ENCODE results near the gene DYRK1A.

DYRK1A gene

DNA sequence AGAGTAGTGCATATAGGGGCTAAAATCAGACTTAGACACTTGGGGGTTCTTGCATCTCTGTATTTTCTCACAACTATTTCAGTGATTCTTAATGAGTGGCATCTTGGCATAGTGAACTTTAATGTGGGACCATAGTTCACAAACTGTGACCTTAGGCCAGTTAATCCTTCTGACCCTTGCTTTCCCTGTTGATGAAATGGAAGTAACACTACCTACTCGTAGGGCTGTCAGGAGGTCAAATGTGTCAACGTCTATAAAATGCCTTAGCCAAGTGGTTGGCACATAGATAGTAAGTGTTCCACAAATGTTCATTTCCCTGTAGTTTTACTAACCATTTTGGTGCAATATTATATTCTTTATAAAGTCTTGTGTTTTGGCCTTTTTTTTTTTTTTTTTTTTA is 49.4 kb downstream of the DYRK1A start:
- in situ Hi-C loops (cut with MboI; ENCODE audit: low sequenced_read_pairs) = no loop called here

DNA sequence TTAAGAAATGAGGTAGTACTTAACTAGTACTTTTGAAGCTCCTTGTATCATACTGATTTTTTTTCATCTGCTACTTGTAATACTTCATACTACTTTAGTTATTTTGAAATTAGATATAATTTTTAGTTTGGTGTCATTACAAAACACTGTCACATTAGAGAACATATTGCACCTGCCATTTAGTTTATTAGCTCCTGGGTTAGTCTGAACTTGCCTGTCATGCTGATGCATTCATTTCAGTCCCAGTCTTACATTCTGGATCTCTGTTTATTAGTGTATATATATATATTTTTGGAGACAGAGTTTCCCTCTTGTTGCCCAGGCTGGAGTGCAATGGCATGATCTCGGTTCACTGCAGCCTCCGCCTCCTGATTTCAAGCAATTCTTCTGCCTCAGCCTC is 50.3 kb downstream of the DYRK1A start:
- in situ Hi-C loops (cut with MboI; ENCODE audit: low sequenced_read_pairs) = no loop called here

DNA sequence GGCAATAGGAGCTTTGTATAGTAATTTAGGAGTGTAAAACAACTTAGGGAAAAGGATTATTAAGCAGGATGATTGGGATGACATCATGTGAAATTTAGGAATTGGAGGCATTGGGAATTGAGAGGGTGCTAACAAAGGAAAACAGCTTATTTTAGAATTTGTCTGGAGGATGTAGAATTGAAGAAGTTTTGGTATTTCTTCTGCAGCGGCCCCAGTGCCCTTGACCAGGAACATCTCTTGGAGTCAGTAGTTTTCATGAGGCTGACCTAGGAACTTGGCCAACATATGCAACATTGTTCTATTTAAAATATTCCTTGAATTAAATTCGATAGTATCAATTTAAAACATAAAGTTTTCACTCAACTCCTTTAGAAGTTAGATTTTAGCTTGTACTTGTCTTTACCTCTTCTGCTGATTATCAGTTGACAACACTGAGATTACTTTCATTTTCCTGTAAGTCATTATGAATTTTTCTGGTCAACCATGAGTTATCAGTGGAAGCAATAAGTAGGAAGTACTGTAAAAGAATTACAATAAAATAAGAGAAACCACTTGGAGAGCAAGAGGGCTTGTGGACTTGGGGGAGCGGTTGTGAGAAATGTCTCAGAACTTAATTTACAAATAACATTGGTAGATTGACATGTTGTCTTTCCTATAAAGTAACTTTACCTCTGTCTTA is 52.8 kb downstream of the DYRK1A start:
- in situ Hi-C loops (cut with MboI; ENCODE audit: low sequenced_read_pairs) = no loop called here

DNA sequence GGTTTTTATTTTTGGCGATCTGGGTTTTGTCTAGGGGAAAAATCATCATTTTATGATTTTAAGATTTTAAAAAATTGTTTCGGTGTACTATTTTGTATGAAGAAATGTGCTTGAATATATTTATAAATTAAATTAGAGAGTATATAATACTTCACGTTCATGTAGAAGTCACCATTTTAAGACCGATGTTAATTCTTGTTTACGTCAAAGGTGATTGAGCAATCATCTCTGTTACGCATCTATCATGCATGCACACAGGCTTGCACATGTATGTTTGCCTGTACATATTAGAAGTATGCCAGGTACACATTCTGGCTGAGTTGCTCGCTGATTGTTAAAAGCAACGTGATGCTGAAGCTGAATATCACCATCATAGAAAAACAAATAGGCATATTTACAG is 54.7 kb downstream of the DYRK1A start:
- in situ Hi-C loops (cut with MboI; ENCODE audit: low sequenced_read_pairs) = no loop called here

DNA sequence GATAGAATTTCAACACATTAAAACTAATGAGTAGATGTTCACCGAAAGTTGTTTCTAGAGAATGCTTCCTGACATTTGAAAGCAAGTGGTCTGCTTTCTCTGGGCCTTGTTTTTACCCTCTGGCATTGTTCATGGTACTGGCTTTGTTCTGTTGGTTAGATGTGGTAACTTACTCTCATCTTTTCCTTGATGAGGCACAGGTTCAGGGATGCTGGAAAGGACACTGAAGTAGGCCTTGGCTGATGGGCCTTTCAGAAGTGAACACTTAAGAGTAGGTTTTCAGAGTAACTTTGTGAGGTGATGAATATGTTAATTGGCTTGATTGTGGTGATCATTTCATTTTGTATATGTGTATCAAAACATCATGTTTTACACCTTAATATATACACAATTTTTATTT is 55.8 kb downstream of the DYRK1A start:
- in situ Hi-C loops (cut with MboI; ENCODE audit: low sequenced_read_pairs) = no loop called here

DNA sequence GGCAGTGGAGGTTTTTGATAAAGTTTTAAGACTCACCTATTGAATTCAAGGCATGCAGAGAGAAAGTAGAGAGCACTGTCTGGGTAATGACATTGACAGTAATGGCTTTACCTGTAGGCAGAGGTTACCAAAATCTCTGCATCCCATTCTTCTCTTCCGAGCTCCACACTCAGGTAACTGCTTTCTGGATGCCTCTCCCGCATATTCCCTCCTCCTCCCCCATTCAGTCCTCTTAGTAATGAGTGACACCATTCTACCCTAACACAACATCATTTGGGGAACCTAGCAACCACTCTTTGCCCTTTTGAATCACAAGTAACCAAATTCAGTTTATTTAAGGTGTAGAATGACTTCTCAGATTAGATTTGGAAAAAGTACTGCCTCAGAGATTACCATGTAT is 56.5 kb downstream of the DYRK1A start:
- in situ Hi-C loops (cut with MboI; ENCODE audit: low sequenced_read_pairs) = no loop called here

DNA sequence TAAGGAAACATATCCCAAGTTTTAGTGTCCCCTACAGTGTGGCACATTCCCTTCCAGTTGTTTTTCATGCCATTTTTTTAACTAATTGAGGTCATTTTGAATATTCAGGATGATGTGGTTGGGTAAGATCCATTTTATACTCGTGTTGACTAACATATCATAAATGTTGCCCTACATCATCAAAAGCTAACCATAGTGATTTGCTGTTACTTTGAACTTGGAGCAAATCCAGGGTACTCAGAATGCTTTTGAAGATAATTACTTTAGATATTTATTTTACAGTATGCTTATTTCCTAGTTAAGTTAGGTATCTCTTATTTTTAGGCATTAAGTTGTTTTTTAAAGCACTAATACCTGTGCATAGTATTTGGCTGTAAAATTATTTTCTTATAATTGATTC is 57.8 kb downstream of the DYRK1A start:
- in situ Hi-C loops (cut with MboI; ENCODE audit: low sequenced_read_pairs) = no loop called here

DNA sequence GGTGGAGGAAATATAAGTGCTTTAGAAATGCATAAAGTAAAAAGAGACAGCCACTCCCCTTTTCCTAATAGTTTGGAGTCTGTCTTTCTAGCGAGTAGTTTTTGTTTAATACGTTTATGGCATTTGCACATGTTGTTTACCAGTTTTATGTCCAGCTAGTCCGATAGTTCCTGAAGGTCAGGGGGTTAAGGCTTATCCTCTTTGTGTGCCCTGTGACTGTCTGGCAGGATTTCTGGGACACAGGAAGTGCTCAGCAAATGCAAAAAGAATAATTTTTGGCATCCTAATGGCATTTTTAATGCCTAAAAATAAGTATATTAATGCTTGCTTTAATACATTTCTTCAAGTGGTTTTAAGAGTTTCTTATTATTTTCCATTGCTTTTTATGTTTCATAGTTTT is 58.4 kb downstream of the DYRK1A start:
- in situ Hi-C loops (cut with MboI; ENCODE audit: low sequenced_read_pairs) = no loop called here

DNA sequence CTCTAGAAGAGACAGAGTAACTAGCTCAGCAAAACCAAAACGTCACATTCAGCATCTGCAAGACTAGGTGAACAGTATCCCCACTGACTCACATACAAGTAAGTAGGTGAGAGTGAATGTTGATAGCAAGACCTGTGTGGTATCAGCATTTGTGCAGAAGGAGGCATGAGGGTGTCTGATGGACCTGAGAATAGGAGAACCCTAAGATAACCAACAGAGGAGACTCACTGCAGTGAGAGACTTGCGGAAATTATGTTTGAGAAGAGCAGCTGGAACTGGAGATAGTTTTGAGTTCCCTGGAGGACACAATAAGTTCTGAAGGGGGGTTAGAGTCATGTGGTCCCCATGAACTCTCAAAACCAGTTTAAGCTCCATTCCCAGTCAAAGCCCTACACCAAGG is 59.1 kb downstream of the DYRK1A start:
- in situ Hi-C loops (cut with MboI; ENCODE audit: low sequenced_read_pairs) = no loop called here

DNA sequence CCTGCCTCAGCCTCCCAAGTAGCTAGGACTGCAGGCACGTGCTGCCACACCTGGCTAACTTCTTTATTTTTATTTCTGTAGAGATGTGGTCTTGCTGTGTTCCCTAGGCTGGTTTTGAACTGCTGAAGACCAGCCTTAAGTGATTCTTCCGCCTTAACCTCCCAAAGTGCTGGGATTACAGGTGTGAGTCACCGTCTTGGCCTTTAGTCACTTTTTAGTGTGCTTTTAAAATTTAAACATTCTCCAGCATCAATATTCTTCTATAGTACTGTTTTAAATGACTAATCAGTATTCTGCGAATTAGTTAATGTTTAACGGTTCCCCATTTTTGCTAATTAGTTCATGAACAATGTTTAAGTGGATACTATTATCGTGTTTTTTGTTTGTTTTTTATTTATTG is 60.6 kb downstream of the DYRK1A start:
- in situ Hi-C loops (cut with MboI; ENCODE audit: low sequenced_read_pairs) = no loop called here

DNA sequence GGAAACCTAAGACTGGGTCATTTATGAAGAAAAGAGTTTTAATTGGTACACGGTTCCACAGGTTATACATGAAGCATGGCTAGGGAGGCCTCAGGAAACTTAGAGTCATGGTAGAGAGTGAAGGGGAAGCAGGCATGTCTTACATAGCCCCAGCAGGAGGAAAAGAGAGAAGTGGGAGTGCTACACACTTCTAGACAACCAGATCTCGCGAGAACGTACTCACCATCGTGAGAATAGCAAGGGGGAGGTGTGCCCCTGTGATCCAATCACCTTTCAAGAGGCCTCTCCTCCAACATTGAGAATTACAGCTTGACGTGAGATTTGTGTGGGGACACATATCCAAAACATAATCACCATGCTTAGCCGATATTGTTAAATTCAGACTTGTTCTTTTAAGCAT is 62.8 kb downstream of the DYRK1A start:
- in situ Hi-C loops (cut with MboI; ENCODE audit: low sequenced_read_pairs) = no loop called here

DNA sequence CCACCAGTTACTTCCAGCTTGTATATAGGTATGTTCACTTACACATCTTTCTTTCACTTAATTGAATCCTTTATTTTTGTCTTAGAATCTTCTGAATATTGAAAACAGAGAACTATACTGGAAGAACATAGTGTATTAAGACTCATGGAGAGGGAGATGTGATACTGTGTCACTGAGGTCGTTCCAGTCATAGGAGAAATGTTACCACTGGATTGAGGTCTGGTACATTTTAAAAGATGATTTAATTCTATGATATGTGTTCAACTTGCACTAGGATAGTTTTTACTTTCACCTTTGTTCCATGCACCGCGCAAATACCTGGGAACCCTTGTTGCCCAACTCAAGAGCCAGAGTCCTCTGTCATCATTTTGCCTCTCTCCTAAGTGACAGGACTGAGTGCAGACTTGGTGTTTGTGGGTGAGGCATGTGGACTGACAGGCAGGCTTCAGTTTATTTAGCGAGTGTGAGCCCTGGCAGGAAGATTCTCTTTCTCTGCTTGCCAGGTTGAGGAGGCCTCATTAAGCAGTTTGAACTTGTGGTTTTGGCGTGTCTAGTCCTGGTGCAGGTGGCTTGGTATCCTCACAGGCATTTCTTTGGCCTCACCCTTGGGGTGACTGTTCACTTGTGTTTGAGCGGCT is 63.7 kb downstream of the DYRK1A start:
- in situ Hi-C loops (cut with MboI; ENCODE audit: low sequenced_read_pairs) = no loop called here

DNA sequence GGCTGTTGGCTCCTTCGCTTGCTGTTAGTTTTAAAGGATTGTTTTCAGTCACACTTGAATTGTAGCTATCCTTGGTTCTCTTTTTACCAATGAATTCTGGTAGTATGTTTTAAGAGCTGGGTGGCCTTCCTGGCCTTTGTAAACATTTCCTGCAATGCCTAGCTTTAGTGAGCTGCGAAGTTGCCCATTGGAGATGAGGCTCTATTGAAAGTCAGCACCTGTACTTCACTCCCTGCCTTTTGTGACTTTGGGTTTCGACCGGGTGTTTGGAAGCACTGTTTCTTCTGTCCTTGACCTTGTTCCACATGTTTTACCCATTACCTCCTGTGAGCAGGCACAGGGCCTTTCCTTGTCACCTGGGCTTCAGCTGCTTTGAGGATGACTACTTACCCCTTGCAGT is 64.7 kb downstream of the DYRK1A start:
- in situ Hi-C loops (cut with MboI; ENCODE audit: low sequenced_read_pairs) = no loop called here

DNA sequence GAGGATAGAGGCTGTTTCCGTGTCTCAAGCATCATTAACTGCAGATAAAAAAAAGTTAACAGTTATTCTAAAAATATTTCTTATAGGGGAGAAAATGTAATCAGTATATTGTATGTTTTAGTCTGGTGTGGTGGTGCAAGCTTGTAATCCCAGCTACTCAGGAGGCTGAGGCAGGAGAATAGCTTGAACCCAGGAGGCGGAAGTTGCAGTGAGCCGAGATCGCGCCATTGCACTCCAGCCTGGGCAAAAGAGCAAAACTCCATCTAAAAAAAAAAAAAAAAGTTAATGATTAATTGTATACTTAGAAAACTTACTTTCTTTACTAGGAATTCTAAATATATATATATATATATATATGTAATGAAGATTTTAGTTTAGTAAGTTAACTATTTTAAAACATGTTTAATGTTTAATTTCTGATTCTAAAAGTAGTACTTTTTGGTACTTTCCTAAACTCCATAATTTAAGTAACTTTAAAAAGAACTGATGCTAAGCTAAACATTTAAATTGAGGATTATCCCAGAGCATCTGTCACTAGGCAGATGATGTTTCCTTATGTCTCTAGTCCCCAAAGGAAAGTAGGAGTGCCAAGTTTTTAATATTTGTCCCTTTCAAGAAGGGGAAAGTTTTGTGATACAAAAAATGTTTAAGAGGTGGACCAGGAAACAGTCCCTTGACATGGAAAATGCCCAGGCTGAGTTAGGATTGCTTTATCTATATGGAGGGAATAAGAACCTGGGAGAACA is 66.3 kb downstream of the DYRK1A start:
- in situ Hi-C loops (cut with MboI; ENCODE audit: low sequenced_read_pairs) = no loop called here

DNA sequence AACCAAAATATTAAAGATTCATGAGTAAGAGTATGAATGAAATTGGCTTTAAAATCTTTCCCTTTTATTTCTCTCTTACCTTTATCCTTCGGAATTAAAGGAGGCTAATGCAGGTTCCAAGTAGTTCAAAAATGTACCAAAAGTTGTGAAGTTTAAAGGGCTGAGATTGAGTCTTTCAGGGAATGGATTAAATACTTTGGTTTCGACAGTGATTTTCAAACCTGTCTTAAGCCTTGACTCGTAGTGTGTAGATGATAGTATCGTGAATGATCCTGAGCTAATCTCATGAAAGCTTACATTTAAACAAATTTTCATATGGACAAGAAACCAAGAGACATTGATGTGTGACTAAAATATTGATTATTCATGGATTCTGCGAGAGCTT is 66.9 kb downstream of the DYRK1A start:
- in situ Hi-C loops (cut with MboI; ENCODE audit: low sequenced_read_pairs) = no loop called here

DNA sequence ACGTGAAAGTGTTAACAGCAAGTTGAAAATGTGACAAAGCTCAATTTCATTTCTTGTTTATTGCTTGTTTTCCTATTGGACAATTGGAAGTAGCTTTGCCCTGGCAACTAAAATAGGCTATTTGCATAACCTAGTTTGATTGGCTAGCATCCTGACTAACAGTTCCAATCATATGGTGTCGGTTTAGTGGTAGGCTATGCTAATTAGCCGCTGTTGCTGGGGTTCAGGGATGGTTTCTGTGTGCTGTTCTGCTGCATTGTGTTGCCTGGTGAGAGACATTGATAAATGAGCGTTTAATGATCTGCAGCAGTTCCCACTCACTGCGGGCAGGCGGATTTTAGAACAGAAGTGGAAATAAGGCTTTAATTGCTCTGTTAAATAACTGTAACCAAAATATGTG is 68.5 kb downstream of the DYRK1A start:
- in situ Hi-C loops (cut with MboI; ENCODE audit: low sequenced_read_pairs) = no loop called here

DNA sequence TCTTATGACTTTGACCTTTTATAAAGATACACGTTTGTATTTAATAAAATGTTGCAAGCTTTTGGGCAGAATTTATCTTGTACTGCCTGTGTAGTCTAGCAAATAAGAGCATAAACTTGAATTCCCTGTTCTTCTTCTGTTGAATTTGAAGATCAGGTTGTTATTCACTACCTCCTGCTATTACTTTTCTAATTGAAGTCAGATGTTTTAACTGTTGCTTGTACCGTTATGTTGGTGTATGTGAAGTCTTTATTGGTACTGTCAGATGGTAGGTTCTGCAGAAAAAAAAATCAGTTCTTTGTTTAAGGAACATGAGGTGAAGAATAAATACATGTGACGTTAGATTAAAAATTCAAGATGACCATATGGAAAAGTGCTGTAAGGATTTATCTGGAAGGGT is 69.1 kb downstream of the DYRK1A start:
- in situ Hi-C loops (cut with MboI; ENCODE audit: low sequenced_read_pairs) = no loop called here

DNA sequence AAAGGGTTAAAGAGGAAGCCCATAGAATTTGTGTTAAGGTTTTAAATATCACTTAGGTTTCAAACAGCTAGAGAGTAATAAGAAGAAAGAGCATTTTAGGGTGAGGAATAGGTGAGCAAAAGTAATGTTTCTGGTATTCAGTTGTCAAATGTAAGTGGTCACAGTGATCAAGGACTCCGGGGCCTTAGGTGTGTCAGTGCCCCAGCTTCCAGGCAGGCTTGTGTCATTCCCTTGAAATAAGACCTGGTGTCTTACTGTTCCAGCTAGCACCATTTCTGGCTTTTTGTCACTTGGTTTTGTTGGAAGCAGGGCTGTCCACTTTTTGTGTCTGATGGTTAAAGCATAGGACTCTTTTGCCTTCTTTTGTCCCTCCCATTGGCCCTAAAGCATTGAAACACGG is 69.6 kb downstream of the DYRK1A start:
- in situ Hi-C loops (cut with MboI; ENCODE audit: low sequenced_read_pairs) = no loop called here

DNA sequence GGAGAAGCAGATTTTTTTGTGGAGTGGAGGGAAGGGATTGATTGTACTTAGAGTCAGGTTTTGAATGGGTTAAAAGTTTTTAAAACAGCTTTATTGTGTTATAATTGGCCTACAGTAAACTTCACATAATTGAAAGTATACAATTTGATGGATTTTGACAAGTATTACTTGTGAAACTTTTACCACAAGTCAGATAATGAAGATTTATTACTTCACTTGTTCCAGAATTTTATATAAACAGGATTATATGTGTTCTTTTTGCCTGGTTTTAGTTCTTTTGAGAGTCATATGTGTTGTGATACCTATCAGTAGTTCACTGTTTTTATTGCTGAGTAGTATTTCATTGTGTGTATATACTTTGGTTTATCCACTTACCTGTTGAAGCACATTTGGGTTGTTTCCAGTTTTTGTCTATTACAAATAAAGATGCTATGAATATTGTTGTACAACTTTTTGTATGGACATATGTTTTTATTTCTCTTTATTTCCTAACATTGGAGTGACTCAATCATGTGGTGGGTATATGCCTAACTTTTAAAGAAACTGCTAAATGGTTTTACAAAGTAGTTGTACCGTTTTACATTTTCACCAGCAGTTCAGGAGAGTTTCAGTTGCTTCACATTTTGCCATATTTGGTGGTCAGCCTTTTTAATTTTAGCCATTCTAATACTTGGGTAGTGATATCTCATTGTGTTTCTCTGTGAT is 71.0 kb downstream of the DYRK1A start:
- in situ Hi-C loops (cut with MboI; ENCODE audit: low sequenced_read_pairs) = no loop called here

DNA sequence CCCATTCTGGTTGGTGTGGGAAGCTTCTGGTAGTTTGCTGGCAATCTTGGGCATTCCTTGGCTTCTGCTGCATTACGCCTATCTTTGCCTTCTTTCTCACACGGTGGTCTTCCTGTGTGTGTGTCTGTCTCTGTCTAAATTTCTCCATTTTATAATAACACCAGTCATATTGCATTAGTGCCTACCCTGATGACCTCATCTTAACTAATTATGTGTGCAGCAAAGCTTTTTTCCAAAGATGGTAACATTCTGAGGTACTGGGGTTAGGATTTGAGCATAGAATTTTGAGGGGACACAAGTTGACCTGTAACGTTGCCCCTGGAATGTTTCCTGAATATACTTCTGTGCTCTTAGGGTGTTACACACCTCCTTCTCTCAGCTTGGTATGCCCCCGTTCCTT is 77.1 kb downstream of the DYRK1A start:
- in situ Hi-C loops (cut with MboI; ENCODE audit: low sequenced_read_pairs) = no loop called here

DNA sequence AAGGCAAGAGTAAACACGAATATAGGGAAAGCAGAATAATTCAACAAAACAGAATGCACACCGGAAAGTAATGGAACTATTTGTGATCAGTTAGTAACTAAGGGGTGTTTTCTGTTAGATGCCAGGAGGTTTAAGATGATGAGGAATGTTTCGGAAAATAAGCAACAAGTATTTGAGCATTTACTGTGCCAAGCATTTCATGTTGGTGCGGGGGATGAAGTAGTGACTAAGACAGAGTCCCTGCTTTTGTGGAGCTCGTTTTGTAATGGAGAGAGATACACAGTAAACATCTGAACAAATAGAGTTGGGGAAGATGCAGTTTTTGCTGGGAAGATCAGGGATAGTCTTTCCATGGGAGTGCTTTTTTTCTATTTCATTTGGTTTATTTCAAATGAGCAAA is 78.7 kb downstream of the DYRK1A start:
- in situ Hi-C loops (cut with MboI; ENCODE audit: low sequenced_read_pairs) = no loop called here

DNA sequence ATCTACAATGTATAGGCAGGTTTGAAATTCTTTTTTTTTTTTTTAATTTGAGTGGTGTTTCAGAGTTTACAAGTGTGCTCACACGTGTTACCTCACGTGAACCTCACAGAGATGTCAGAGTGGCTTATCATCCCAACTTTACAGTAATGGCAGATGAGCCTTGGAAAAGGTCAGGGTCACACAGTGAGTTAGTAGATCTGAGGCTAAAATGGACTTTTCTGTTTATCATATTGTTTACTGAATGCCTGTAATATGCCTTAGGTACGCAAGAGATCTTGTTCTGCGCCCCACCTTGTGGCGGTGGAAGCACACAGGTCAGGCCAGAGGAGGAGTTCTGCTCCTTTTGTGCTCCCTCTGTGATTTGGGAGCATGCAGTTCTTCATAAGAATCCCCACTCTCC is 80.0 kb downstream of the DYRK1A start:
- in situ Hi-C loops (cut with MboI; ENCODE audit: low sequenced_read_pairs) = no loop called here

Measured in HL-60/S4 treated with phorbol 12-myristate 13-acetate at 8.2 ng/mL for 4 days and 3 days (cell line).